Measurements from ENCODE around the gene LTBP1. TPM values are rescaled to one million over a fixed set of nuclear protein-coding genes. Genes with fewer than 3 reads are reported as not detected.
"Not testable (repeated sequence)": the region's sequence is repeated elsewhere in the genome, so short reads cannot be mapped to it uniquely, and the experiment has no call there.

The LTBP1 gene
- total and polyA plus RNA-seq, 4 donors, result 5.8 to 57.6 (median 10.2) TPM

- not testable (repeated sequence) for H3K36me3 ChIP-seq (ENCODE audit: control insufficient read depth in 4 of 4, insufficient read depth in 3 of 4, low read depth in 1 of 4, low read length in 3 of 4); H3K9me3 ChIP-seq (ENCODE audit: control insufficient read depth in 4 of 4, low read length in 3 of 4); H3K27ac ChIP-seq (ENCODE audit: low read depth in 1 of 2, low read length in 2 of 2); H3K4me3 ChIP-seq (ENCODE audit: low read depth in 1 of 3, low read length in 3 of 3); DNase-seq (ENCODE audit: low spot score); H3K27me3 ChIP-seq (ENCODE audit: control insufficient read depth in 4 of 4, insufficient read depth in 4 of 4, low read length in 3 of 4); H3K4me1 ChIP-seq (ENCODE audit: control insufficient read depth in 4 of 4, insufficient read depth in 4 of 4, low read length in 3 of 4); H3K9ac ChIP-seq (ENCODE audit: low read depth in 1 of 2, low read length in 2 of 2)
- 95% methylated on average over 9 of the region's 9 CpGs for WGBS
Measured at GRCh38 chr2:33442052-33442451, 495.3 kb downstream of the LTBP1 start.

GRCh38 chr2:33442528-33443079 lies 495.9 kb downstream of the LTBP1 start:
- Histone ChIP-seq H3K9me3 (ENCODE audit: control insufficient read depth in 4 of 4, low read length in 3 of 4) (no peaks in the 10 kb centered on the region), H3K4me3 (ENCODE audit: low read depth in 1 of 3, low read length in 3 of 3) (no peak overlapping the region), H3K4me1 (ENCODE audit: control insufficient read depth in 4 of 4, insufficient read depth in 4 of 4, low read length in 3 of 4) (no peaks in the 10 kb centered on the region), H3K36me3 (ENCODE audit: control insufficient read depth in 4 of 4, insufficient read depth in 3 of 4, low read depth in 1 of 4, low read length in 3 of 4) (no peaks in the 10 kb centered on the region), H3K27me3 (ENCODE audit: control insufficient read depth in 4 of 4, insufficient read depth in 4 of 4, low read length in 3 of 4) (no peaks in the 10 kb centered on the region), H3K9ac (ENCODE audit: low read depth in 1 of 2, low read length in 2 of 2) (no peak overlapping the region), H3K27ac (ENCODE audit: low read depth in 1 of 2, low read length in 2 of 2) (no peak overlapping the region)
- no peak for DNase-seq (ENCODE audit: low spot score)
- no peak for TF ChIP-seq FOXA1 (IDR thresholded peaks at IDR 0.05)
- TF ChIP-seq RAD21 (IDR thresholded peaks at IDR 0.05), result no peak
- TF ChIP-seq JUND (IDR thresholded peaks at IDR 0.05), result no peak
- TF ChIP-seq HNF4A (conservative IDR thresholded peaks at IDR 0.05), result no peak
- no peak for TF ChIP-seq HNF4G (IDR thresholded peaks at IDR 0.05)
- no peak for TF ChIP-seq SP1 (IDR thresholded peaks at IDR 0.05)
- TF ChIP-seq REST (IDR thresholded peaks at IDR 0.05), result no peak
- TF ChIP-seq RXRA (IDR thresholded peaks at IDR 0.05), result no peak
- no peak for TF ChIP-seq GABPA (IDR thresholded peaks at IDR 0.05 in 1 of 2, conservative IDR thresholded peaks at IDR 0.05 in 1 of 2)
- TF ChIP-seq FOXA2 (IDR thresholded peaks at IDR 0.05), result no peak
- no peak for TF ChIP-seq TAF1 (conservative IDR thresholded peaks at IDR 0.05)
- no peak for TF ChIP-seq YY1 (IDR thresholded peaks at IDR 0.05)
- no peak for TF ChIP-seq ZBTB33 (IDR thresholded peaks at IDR 0.05)
- TF ChIP-seq EGR1 (IDR thresholded peaks at IDR 0.05; ENCODE audit: low read depth in 2 of 2), result no peak
- no peak for TF ChIP-seq ATF3 (IDR thresholded peaks at IDR 0.05)
- WGBS, result 83% methylated on average over 6 of the region's 6 CpGs

All from liver (tissue), 9 donors.